ENCODE measurements around the gene EML6. TPM values are rescaled to one million over a fixed set of nuclear protein-coding genes. Genes with fewer than 3 reads are reported as not detected.

Gene EML6
- total and polyA plus RNA-seq, 2 of the 13 experiments (the other 11 are each of a cell fraction or from before 2014, with no cell fraction given), result 17.2 to 32.4 TPM

GRCh38 chr2:54723996-54724559 is 616 bp downstream of the EML6 start (continued):
- TF ChIP-seq ZNF547 (CRISPR knock-in tag; IDR thresholded peaks at IDR 0.05) (0 out of 2 replicates have a peak, but pooled peaks have one; percentile 5), HDAC2 (CRISPR knock-in tag; IDR thresholded peaks at IDR 0.05) (no peak), ZNF777 (CRISPR knock-in tag; IDR thresholded peaks at IDR 0.05) (peak; percentile 53), IKZF5 (CRISPR knock-in tag; IDR thresholded peaks at IDR 0.05) (no peak), TERF1 (CRISPR knock-in tag; IDR thresholded peaks at IDR 0.05) (no peak), ZNF552 (CRISPR knock-in tag; IDR thresholded peaks at IDR 0.05; ENCODE audit: borderline replicate concordance) (0 out of 2 replicates have a peak, but pooled peaks have one; percentile 49), BRF2 (CRISPR knock-in tag; IDR thresholded peaks at IDR 0.05) (0 out of 2 replicates have a peak, but pooled peaks have one; percentile 2), IRF9 (CRISPR knock-in tag; IDR thresholded peaks at IDR 0.05; ENCODE audit: borderline replicate concordance) (no peak), CSRNP1 (CRISPR knock-in tag; IDR thresholded peaks at IDR 0.05) (0 out of 2 replicates have a peak, but pooled peaks have one; percentile 4), HMGXB3 (CRISPR knock-in tag; IDR thresholded peaks at IDR 0.05; ENCODE audit: borderline replicate concordance) (no peak), CC2D1A (CRISPR knock-in tag; IDR thresholded peaks at IDR 0.05) (0 out of 2 replicates have a peak, but pooled peaks have one; percentile 44), ZNF44 (CRISPR knock-in tag; IDR thresholded peaks at IDR 0.05) (no peak), ZBTB33 (CRISPR knock-in tag; IDR thresholded peaks at IDR 0.05) (no peak), ZNF780A (CRISPR knock-in tag; IDR thresholded peaks at IDR 0.05) (0 out of 2 replicates have a peak, but pooled peaks have one; percentile 1), ATF7 (IDR thresholded peaks at IDR 0.05) (no peak), ATF7 (CRISPR knock-in tag; IDR thresholded peaks at IDR 0.05) (no peak)
